NCI-H2196 treated with DMSO at 0.1 percent for 48 hours (cell line): ENCODE measurements around the gene CPT1C.

Experiments used
- DNase-seq: peaks from one replicate; lab custom pipeline; 2025; ENCODE audit not compliant: unreplicated experiment; lab: John Stamatoyannopoulos, UW

Gene CPT1C

GRCh38 chr19:49690656-49691242 is at the start of gene CPT1C:
Gene CPT1C (plus strand): TSS chr19:49691116. CDS start chr19:49692253, 1,137 bp downstream.
- peak; percentile 82 for DNase-seq

- peak; percentile 98 for DNase-seq
Measured at GRCh38 chr19:49641688-49642491, 49.0 kb upstream of the CPT1C start, which contains the start of gene SCAF1. Gene SCAF1 (plus strand): TSS chr19:49642209. CDS start chr19:49645027, 2,818 bp downstream.

- DNase-seq: no peak
Measured at GRCh38 chr19:49642492-49643035, 48.4 kb upstream of the CPT1C start.

GRCh38 chr19:49643466-49643865 is 47.5 kb upstream of the CPT1C start:
- DNase-seq: no peak

GRCh38 chr19:49645592-49645991 is 45.3 kb upstream of the CPT1C start:
- DNase-seq: no peak

- DNase-seq: no peak
Measured at GRCh38 chr19:49645995-49646394, 44.9 kb upstream of the CPT1C start.

- no peak for DNase-seq
Measured at GRCh38 chr19:49646586-49646985, 44.3 kb upstream of the CPT1C start.

GRCh38 chr19:49651029-49651819 is 39.7 kb upstream of the CPT1C start:
- no peak for DNase-seq

GRCh38 chr19:49651820-49652550 is 38.9 kb upstream of the CPT1C start:
- DNase-seq: no peak

GRCh38 chr19:49652551-49653465 is 38.1 kb upstream of the CPT1C start:
- no peak for DNase-seq

GRCh38 chr19:49653466-49653806 is 37.5 kb upstream of the CPT1C start:
- no peak for DNase-seq

- no peak for DNase-seq
Measured at GRCh38 chr19:49654581-49654980, 36.3 kb upstream of the CPT1C start.

GRCh38 chr19:49655570-49656455 is 35.1 kb upstream of the CPT1C start:
- no peak for DNase-seq

GRCh38 chr19:49656456-49657109 is 34.3 kb upstream of the CPT1C start:
- no peak for DNase-seq

- DNase-seq: no peak
Measured at GRCh38 chr19:49657493-49658138, 33.3 kb upstream of the CPT1C start.

GRCh38 chr19:49658139-49658517 is 32.8 kb upstream of the CPT1C start:
- DNase-seq: no peak

GRCh38 chr19:49658566-49659442 is 32.1 kb upstream of the CPT1C start:
- DNase-seq: no peak
